ENCODE measurements around the gene UBE2G2.

Gene UBE2G2

GRCh38 chr21:44762221-44763049, 39.2 kb downstream of the UBE2G2 start:
- DNase-seq, result no peak

- no peak for DNase-seq
Observed at GRCh38 chr21:44761747-44762208, 39.8 kb downstream of the UBE2G2 start.

- DNase-seq, result peak; percentile 16 to 28
Observed at GRCh38 chr21:44761011-44761729, 40.5 kb downstream of the UBE2G2 start.

GRCh38 chr21:44760376-44760775, 41.2 kb downstream of the UBE2G2 start:
- DNase-seq, result no peak

- DNase-seq, result no peak
Observed at GRCh38 chr21:44759628-44760285, 41.9 kb downstream of the UBE2G2 start.

GRCh38 chr21:44758781-44759627, 42.6 kb downstream of the UBE2G2 start:
- DNase-seq, result no peak

GRCh38 chr21:44758141-44758561, 43.5 kb downstream of the UBE2G2 start:
- DNase-seq, result no peak

- no peak for DNase-seq
Observed at GRCh38 chr21:44757731-44758130, 43.9 kb downstream of the UBE2G2 start.

- DNase-seq, result no peak
Observed at GRCh38 chr21:44756423-44757185, 45.0 kb downstream of the UBE2G2 start.

GRCh38 chr21:44755227-44755626, 46.4 kb downstream of the UBE2G2 start:
- peak; percentile 40 to 51 for DNase-seq

GRCh38 chr21:44753357-44753756, 48.3 kb downstream of the UBE2G2 start:
- no peak for DNase-seq

GRCh38 chr21:44752671-44753235, 48.9 kb downstream of the UBE2G2 start:
- no peak for DNase-seq

- no peak for DNase-seq
Observed at GRCh38 chr21:44751799-44752636, 49.6 kb downstream of the UBE2G2 start.

- DNase-seq, result no peak
Observed at GRCh38 chr21:44751186-44751798, 50.3 kb downstream of the UBE2G2 start.

GRCh38 chr21:44750675-44751025, 51.0 kb downstream of the UBE2G2 start:
- DNase-seq, result no peak

GRCh38 chr21:44749759-44750674, 51.6 kb downstream of the UBE2G2 start:
- DNase-seq, result no peak

GRCh38 chr21:44749116-44749758, 52.4 kb downstream of the UBE2G2 start:
- no peak for DNase-seq

GRCh38 chr21:44748621-44749020, 53.0 kb downstream of the UBE2G2 start:
- DNase-seq, result no peak
